ENCODE measurements around the gene SYT9.
A peak's percentile ranks its signal among the peaks of the same experiment; 100 is the strongest.
"Not testable (repeated sequence)": the region's sequence is repeated elsewhere in the genome, so short reads cannot be mapped to it uniquely, and the experiment has no call there.

Gene SYT9

DNA sequence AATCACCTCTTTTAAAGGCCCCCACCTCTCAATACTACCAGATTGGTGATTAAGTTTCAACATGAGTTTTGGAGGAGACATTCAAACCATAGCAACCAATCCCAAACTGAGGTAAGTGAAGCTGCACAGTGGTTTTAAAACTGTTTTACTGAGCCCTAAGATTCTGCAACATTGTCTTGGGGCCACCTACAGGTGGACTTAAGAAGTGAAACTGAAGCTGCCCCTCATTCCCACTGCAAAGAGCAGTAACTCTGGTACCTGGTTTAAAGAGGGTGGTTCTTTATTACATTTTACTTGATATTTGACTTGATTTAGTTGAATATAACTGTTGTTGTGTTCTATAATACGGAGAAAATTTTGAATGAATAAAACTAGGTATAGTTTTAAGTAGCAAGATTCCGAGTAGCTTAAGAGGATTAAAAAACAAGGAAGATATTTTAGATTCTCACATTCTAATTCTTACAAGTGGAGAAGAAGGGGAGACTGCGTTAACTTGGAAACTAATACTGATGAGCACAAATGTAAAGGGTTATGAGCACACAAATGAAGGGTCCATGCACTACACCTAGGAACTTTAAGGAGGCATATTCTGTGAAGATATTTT is 26.7 kb downstream of the SYT9 start:
- peak; percentile 56 for DNase-seq

DNA sequence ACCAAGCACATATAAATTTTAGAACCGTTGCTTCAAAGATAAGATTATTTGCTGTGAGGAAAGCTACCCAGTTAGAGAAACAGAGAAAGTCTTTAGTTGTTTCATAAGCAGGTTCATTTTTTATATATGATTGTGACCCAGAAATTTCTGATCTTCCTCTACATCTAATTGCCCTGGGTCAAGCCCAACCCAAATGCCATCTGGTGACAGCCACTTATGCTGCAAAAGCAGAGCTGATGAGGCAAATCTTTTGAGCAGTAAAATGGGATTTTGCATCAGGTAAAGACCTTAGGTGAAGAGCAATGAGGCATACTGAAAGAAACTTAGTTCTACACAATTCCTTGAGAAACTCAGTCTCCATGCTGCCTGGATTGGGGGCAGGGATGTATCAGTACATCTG is 28.0 kb downstream of the SYT9 start:
- DNase-seq, result no peak

DNA sequence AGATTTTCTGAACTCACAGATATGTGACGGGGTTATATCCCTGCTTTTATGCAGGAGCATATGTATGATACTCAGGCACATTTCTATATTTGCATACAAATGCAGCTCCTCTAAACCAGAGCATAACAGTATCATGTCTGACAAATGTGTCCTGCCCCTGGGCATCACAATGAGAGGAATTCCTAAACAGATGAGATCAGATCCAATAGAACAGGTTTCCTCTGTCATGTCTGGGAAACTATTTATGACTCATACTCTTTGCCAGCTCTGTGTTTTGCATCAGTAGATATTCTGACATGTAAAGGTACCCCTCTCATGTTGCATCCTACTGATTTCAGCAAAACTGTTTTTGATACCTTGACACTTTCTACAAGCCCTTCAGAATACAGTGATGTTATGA is 29.4 kb downstream of the SYT9 start:
- DNase-seq, result no peak

DNA sequence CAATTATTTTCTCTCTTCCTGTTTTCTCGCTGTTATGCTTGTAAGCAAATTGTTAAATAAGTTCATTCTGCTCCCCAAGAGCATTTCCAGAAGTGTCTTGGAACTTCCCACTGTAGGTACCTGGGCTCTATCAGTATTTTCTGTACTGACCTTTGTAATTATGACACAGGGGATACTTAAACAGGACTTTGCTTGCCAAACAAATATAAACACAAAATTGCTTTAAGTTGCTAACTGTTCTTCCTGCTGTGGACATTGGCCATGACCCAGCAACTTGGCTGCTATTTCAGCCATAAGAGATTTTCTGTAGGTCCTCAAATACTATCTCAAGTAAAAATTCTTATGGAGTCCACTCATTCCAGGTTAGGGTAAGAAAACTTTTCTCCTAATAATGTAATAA is 30.1 kb downstream of the SYT9 start:
- no peak for DNase-seq

DNA sequence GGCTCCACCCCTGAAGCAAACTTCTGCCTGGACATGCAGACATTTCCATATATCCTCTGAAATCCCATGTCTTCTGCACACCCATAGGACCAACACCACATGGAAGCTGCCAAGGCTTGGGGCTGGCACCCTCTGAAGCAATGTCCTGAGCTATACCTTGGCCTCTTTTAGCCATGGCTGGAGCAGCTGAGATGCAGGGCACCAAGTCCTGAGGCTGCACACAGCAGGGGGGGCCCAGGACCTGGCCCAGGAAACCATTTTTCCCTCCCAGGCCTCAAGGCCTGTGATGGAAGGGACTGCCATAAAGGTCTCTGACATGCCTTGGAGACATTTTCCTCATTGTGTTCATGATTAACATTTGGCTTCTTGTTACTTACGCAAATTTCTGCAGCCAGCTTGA is 34.5 kb downstream of the SYT9 start:
- no peak for DNase-seq

DNA sequence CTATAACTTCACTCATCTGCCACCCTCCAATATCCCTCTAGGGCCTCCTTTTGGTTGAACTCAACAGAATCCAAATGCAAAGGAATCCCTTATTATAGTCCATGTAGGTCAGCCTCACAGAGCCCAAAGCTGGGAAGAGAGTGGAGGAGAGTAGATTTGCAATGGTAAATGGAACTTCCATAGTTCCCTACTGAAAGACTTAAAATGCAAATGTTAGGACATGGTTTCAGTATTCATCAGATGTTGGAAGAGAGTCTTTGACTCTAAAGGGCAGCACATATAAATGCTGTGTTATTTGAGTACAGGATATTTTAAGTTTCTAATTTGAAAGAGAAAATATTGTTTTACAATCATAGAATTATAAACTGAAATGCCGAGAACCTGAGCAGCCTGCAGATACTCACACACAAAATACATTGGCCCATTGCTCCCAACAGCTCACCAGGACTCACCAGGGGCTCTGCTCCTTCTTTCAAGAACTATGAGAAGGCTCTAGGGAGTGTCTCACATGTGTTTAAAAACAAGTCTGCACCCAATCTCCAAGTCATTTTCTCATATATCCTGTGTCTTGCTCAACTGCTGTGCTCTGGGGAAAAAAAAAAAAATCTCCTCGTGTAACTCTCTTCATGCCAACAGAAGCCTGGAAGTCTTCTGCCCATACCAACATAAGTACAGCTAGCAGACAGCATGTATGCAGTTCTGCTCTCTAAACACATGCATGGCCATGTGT is 39.6 kb downstream of the SYT9 start:
- no peak for DNase-seq

DNA sequence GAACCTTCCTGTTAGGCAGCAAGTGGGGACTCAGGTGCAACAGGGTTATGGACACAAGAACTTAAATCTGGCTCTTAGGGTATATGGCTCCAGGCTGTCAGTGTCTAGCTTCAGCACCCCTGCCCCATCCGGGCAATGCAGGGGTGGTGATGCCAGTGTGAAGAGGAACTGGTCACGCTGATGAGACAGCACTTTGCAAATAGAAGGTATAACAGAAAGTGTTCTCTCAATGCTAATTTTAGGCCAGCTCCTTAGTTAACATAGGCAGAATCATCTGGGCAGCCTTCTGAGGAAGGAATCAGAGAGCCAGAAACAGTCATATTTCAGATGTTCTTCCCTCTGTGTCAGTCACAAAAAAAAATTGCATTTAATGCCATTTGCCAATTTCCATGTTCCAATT is 41.2 kb downstream of the SYT9 start:
- DNase-seq, result no peak

DNA sequence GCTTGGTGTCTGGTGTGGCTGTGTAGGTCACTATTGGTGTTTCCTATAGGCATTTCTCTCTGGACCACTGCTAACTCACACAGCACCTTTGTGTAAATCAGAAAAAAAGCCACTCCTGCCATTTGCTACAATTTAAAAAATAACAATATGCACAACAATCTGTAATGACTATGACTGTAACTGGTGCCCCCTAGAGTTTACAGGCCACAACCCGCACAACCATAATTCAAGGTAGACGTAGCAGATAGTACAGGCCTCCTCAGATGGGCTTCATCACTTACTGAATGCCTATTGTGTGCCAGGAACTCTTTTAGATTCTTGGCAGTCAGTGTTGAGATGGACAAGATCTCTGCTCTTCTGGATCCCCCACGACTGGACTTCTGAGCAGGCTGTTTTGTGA is 47.7 kb downstream of the SYT9 start:
- DNase-seq, result no peak

DNA sequence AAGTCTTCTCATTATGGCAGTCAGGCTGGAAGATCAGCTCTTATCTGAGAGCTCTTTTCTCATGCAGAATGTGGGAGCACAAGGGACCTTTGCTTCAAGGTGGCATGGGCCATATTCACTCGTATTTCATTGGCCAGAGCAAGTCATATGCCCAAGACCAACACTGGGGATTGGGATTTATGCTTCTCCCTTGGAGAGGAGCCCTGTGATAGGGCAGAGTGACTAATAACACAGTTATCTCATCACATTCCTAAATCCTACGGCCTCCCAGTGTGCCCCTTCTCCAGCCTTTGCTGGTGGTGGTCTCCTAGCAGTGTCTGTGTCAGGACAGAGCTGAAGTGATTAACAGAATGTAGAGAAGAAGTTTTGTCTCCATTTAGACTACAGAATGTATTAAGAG is 48.6 kb downstream of the SYT9 start:
- DNase-seq, result no peak

DNA sequence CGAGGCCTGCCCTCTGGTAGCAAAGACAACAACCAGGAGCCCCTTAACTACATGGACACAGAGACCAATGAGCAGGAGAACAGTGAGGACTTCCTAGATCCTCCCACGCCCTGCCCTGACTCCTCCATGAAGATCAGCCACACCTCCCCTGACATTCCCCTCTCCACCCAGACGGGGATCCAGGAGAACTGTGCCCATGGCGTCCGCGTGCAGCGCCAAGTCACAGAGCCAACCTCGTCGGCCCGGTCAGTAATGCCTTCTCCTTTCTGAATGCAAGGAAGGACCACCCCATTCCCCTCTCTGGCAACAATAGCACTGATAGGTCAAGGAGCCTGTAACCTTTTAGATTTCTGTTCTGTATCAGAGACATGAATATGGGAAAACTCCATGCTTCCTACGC is 51.4 kb downstream of the SYT9 start:
- no peak for DNase-seq

DNA sequence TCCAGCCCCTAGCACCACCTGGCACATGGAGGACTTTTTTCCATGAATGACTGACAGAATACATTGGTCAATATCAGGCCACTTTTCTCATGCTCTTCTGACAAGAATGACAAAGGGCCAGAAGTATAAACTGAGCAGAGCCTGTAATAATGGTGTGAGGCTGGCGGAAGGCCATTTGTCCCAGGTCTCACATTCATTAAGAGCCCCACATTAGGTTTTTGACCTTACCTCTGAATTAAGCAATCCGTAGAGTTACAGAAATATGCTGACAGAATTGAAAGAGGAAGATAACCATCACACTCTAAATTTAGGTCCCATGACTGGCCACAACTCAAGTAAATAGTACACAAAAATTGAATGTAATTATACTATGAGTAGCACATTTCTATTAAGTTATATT is 55.2 kb downstream of the SYT9 start:
- no peak for DNase-seq

DNA sequence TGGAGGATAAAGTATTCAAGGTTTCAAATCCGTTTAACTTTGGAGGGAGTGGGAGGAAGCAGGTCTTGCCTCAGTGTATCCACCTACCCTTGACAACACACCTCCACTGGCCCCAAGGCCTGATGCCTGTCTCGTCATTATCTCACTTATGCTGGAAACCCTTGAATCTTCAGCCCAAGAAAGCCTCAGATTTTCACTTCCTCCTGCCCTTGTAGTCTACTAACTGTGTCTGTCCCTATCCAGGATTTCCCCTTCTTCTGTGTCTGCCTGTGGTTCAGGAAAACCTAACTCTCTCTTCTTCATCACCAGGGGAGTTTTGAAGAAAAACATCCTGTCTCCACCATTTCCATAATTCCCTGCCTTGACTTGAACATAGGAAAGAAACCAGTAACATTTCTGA is 56.1 kb downstream of the SYT9 start:
- no peak for DNase-seq

DNA sequence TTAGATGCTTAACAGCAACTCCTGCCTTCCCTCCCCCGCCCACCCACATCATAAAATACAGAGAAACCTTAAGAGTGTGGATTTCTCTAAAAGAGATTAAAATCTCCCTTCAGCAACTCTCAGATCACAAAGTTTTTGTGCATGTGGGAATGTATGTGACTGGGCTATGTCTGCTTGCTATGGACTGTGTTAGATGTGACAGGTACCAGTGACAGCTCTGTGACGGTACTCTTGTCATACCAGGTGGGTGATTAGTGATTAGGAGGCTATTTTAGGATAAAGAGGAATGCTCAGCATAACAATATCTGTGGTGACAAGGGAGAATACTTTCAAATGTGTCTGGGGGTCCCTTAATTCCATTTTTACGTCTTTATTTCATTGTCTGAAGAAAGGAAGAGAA is 60.2 kb downstream of the SYT9 start:
- DNase-seq, result peak; percentile 36

DNA sequence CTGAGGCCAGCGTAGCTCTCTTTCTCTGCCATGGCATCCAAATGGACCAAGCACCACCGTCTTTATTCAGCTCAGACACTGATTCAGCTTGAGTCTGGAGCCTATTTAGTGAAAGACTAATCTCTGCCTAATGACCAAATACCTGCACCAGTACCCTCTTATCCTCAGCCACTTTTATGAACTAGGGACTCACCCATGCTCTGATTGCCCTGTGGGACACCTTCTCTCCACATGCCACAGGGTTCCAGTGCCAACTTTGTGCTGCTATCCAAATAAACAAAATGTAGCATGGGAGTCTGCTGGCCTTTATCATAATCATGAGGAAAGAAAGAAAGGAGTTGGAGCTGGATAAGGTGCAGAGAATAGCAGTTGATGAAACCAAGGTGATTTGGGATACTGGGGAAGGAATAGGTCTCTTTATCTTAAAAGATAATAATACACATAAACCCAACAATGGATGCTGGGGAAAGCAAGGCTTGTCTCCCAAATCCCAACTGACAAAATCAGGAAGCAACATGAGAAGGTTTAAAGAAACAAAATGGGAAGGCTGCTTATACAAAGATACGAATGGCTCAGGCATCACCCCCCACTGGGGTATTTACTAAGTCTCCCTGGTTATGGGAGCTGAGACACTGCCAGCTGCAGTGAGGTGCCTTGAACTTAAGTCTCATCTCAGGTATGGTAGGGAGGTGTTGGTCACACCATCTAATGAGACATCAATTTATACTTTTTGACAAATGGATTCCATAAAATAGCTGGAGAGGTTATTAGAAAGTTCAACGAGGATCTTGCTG is 63.3 kb downstream of the SYT9 start:
- DNase-seq, result peak; percentile 35

DNA sequence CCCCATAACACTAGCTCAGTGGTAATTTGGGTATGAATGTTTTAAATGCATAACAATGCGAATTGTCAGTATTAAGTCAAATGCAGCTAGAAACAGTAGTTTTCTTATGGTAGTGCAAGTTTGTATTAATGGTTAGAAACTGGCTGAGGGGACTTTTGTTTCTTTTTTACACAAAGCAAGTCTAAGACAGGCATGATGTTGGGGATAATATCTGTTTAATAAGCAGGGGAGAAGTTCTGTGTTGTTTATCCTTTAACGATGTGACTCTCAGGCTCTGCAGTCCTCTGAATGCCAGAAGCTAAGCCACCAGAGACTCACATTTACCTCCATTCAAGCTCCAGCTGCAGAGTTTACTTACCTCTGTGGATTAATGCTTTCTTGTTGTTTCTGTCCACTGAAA is 67.8 kb downstream of the SYT9 start:
- DNase-seq, result no peak

DNA sequence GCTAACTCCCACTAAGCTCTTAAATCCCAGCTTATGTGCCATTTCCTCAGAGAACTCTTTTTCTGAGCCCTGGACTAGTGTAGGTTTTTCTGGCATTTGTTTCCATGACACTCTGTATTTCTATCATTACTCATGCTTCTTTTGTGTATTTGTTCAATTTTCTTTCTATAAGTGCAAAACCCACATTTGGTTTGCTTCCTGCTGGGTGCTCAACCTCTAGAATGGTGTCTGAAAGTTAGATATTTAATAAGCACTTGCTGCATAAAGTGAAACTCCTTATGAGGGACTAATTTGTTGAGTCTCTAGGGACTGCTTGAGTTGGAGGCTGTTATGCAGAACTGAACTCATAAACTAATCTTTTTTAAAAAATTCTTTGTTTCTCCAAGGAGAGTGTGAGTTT is 68.6 kb downstream of the SYT9 start:
- peak; percentile 11 for DNase-seq

DNA sequence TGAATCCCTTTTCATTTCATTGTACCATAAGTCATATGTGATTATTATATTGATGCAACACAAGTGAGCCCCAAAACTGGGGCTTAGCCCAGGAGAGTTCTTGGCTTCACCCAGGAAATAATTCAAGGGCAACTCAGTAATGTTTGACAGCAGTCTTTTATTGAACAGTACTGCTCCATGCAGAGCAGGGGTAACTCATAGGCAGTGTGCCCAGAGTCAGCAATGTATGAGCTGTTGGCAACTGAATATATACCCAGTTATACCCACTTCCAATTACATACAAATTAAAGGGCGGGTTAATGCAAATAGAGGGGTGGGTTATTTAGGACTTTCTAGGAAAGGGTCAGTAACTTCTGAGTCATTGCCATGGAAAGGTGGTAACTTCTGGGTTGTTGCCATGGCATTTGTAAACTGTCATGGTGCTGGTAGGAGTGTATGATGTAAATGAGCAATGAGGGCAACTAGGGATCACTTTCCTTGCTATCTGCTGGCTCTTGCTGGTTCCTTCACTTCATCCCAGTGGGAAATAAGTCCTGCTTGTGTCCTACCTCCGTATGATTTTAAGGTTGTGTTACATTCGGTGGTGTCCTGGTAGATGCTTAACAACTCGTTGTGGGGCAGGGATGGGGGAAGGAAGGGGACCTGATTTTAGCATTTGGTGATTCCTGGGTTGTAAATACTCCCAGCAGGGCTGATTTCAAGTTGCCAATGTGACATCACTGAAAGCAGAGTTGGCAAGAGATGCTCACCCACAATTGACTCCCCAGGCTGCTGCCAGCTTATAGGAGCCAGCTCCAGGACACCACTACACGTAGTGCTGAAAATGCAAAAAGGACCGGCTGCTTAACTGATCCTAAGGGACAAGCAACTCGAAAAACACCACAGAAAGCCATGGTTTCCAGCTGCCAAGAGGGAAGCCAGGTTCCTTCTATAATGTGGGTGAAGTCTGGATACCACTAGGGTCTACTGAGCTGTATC is 70.1 kb downstream of the SYT9 start:
- peak; percentile 49 for DNase-seq

DNA sequence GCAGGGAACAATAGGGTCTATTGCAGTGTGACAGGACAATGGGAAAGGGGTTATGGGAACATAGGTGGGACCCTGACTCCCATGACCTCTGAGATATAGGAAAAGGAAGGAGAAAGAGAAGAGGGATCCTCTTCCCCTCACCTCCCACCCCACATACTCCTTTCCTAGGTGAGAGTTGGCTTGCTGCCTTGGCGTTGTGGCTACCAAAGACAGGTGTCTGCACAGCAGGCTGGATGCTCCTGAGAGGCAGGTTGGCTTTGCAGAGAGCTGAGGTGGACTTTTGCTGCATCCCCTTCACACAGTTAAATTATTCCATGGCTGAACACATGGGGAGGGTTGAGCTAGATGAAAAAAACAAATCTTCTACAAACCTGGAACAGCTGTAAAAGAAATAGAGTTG is 80.7 kb downstream of the SYT9 start:
- peak; percentile 78 for DNase-seq

DNA sequence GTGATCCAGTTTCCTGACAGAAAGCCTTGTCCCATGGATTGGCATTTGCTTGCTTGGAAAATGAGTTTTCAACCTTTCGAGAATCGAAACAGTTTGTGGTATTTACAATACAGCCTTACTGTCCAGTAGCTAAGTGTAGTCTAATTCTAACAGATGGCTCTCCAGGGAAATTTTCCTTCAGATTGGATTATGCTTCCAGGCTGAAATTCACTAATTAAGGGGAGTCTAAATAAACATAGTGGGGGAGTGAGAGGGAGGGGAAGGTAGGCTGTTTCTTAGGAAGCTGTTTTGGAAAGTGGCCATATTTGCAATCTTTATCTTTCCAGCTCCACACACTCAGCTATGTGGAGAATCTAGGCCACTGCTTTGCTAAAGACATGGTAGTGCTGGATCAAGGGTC is 81.3 kb downstream of the SYT9 start:
- peak; percentile 84 for DNase-seq

DNA sequence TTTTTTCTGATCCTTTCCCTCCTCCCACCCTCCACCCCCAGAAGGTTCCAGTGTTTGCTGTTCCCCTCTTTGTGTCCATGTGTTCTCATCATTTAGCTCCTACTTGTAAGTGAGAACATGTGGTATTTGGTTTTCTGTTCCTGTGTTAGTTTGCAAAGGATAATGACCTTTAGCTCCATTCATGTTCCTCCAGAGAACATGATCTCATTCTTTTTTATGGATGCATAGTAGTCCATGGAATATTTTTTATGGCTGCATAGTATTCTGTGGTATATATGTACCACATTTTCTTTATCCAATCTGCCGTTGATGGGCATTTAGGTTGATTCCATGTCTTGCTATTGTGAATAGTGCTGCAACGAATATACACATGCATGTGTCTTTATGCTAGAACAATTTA is 83.7 kb downstream of the SYT9 start:
- DNase-seq, result not testable (repeated sequence)

DNA sequence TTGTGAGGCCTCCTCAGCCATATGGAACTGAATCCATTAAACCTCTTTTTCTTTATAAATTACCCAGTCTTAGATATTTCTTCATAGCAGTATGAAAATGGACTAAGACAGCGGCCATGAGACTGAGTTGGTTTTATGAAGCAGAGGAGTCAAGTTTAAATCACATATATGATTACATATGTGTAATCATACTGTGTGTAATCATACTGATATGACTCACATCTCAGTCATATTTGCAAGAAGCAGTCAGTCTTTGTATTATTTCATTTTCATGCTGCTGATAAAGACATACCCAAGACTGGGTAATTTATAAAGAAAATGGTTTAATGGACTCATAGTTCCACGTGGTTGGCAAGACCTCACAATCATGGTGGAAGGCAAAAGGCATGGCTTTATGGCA is 89.8 kb downstream of the SYT9 start:
- no peak for DNase-seq

DNA sequence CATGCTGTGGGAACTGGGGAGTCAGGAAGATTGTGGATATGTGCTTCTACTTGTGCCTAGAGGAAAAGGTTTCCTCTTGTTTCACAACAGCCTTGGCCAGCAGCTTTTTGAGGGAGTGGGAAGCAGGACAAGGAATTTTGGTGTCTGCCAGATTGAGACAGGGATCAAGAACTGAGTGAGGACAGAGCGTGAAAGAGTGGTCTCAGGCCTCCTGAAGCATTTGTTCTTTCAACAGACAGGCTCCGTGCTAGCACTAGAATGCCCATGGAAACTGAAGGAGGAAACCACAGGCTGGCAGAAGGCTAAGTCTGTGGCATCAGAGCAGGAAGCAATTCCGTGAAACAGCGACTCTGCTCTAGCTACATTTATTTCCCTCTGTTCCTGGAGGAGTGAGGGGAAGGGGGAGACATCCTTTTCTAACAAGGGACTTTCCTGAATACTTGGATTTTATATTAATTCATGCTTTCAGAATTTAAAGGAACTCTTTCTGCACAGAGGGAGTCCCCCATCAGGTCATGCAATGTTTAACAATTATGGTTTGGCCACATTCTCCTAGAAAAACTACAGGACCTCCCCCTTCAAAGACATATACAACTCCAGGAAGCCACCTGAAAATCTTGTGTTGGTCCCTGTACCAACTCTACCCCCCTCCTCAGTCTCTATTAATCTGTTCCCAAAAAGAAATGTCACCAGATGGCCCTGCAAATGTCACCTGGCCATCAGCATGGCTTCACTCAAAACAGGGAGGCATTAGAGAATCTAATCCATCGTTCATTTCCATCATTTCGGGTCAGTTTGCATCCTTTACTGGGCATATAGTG is 96.1 kb downstream of the SYT9 start:
- DNase-seq, result peak; percentile 4
